Immature natural killer cell (primary cell): ENCODE data around the gene CABP2. TPM values are rescaled to one million over a fixed set of nuclear protein-coding genes. Genes with fewer than 3 reads are reported as not detected.
"Not testable (repeated sequence)": the region's sequence is repeated elsewhere in the genome, so short reads cannot be mapped to it uniquely, and the experiment has no call there.

Experiments used
- DNase-seq, 3 donors: peaks; one replicate each; pipeline ENCODE4 v3.0.0; 2022; ENCODE audit warnings: mixed read lengths in 1 of 3
- H3K27ac Mint-ChIP-seq, 6 donors: one replicate each; pipeline ENCODE4 v1.8.0; 2020; ENCODE audit warnings: mixed read lengths in 6 of 6, mild to moderate bottlenecking in 5 of 6, inconsistent platforms in 4 of 6, moderate library complexity in 3 of 6
- H3K27me3 Mint-ChIP-seq, 3 donors: one replicate each; pipeline ENCODE4 v1.8.0; 2020 to 2021; ENCODE audit warnings: low read depth in 3 of 3, mild to moderate bottlenecking in 3 of 3, mixed read lengths in 3 of 3, moderate library complexity in 3 of 3, inconsistent platforms in 1 of 3
- H3K36me3 Mint-ChIP-seq, 3 donors: one replicate each; pipeline ENCODE4 v1.8.0; 2020; ENCODE audit warnings: mixed read lengths in 3 of 3, inconsistent platforms in 2 of 3, mild to moderate bottlenecking in 2 of 3
- H3K4me1 Mint-ChIP-seq, 2 donors: one replicate each; pipeline ENCODE4 v1.8.0; 2020; ENCODE audit warnings: inconsistent platforms in 2 of 2, mild to moderate bottlenecking in 2 of 2, mixed read lengths in 2 of 2, moderate library complexity in 1 of 2
- H3K4me3 Mint-ChIP-seq, 5 donors: one replicate each; pipeline ENCODE4 v1.8.0; 2020; ENCODE audit warnings: mild to moderate bottlenecking in 5 of 5, mixed read lengths in 5 of 5, inconsistent platforms in 3 of 5, moderate library complexity in 3 of 5
- H3K9me3 Mint-ChIP-seq, 6 donors: one replicate each; pipeline ENCODE4 v1.8.0; 2020; ENCODE audit warnings: mild to moderate bottlenecking in 6 of 6, mixed read lengths in 6 of 6, inconsistent platforms in 4 of 6, moderate library complexity in 3 of 6
- polyA plus RNA-seq, 3 donors: library from polyadenylated mRNA; unstranded; fragments of 300-500 nt; fragmentation: Illumina TruSeq; gene quantifications; one replicate each; pipeline ENCODE4 v1.2.3, GENCODE V29; 2021

Gene CABP2
- polyA plus RNA-seq, 3 donors from 2014 or later: not detected

GRCh38 chr11:67477344-67478050, 45.7 kb downstream of the CABP2 start:
- H3K27ac Mint-ChIP-seq, DNase-seq, H3K4me1 Mint-ChIP-seq, H3K9me3 Mint-ChIP-seq, H3K4me3 Mint-ChIP-seq, H3K27me3 Mint-ChIP-seq, H3K36me3 Mint-ChIP-seq: not testable (repeated sequence)

- not testable (repeated sequence) for H3K27ac Mint-ChIP-seq, H3K36me3 Mint-ChIP-seq, H3K27me3 Mint-ChIP-seq, H3K4me3 Mint-ChIP-seq, DNase-seq, H3K9me3 Mint-ChIP-seq, H3K4me1 Mint-ChIP-seq
These were observed 46.6 kb downstream of the CABP2 start for GRCh38 chr11:67476692-67477091.

- Mint-ChIP-seq H3K36me3 (no peaks in the 10 kb centered on the region), H3K27me3 (peaks cover 0 to 7% (median 3%) of the 10 kb centered on the region in 3 donors), H3K9me3 (no peaks in the 10 kb centered on the region), H3K27ac (peak overlapping the region in 1 of 6 donors; percentile 16), H3K4me3 (no peak overlapping the region), H3K4me1 (peaks cover 9 to 12% of the 10 kb centered on the region in 2 donors)
- DNase-seq: no peak
These were observed 50.4 kb downstream of the CABP2 start for GRCh38 chr11:67472882-67473281.

- H3K4me3 Mint-ChIP-seq: peak overlapping the region in 3 of 5 donors; percentile 32 to 80 (median 68)
- H3K27me3 Mint-ChIP-seq: peaks cover 0 to 4% (median under 1%) of the 10 kb centered on the region in 3 donors
- H3K4me1 Mint-ChIP-seq: peaks cover 13 to 16% of the 10 kb centered on the region in 2 donors
- H3K9me3 Mint-ChIP-seq: no peaks in the 10 kb centered on the region
- DNase-seq: no peak
- H3K27ac Mint-ChIP-seq: peak overlapping the region in 4 of 6 donors; percentile 40 to 71 (median 62)
- no peaks in the 10 kb centered on the region for H3K36me3 Mint-ChIP-seq
These were observed 52.8 kb downstream of the CABP2 start for GRCh38 chr11:67470337-67471002.

- Mint-ChIP-seq H3K9me3 (no peaks in the 10 kb centered on the region), H3K36me3 (no peaks in the 10 kb centered on the region), H3K4me1 (peaks cover 19 to 21% of the 10 kb centered on the region in 2 donors), H3K27ac (peak overlapping the region; percentile 70 to 92 (median 84)), H3K4me3 (peak overlapping the region; percentile 71 to 83 (median 80)), H3K27me3 (peaks cover 0 to 8% (median 3%) of the 10 kb centered on the region in 3 donors)
- no peak for DNase-seq
These were observed 53.8 kb downstream of the CABP2 start for GRCh38 chr11:67469508-67469811.

Other genes with a start within 250 kb of the CABP2 start
- gene ANKRD13D, start 234.1 kb downstream of the CABP2 start, polyA plus RNA-seq: 10 to 100 TPM; 12.4 to 26.7 (median 14.2) TPM
- 1 to 10 TPM; 1.1 to 4.8 (median 2.3) TPM for gene SSH3, start 219.9 kb downstream of the CABP2 start, polyA plus RNA-seq
- gene POLD4, start 169.9 kb downstream of the CABP2 start, polyA plus RNA-seq: 100 to 1,000 TPM in 2 of 3 donors, 10 to 100 TPM in 1; 86.1 to 131 (median 118) TPM
- gene CLCF1, start 149.8 kb downstream of the CABP2 start, polyA plus RNA-seq: 1 to 10 TPM in 1 of 3 donors, under 1 TPM in 1, not detected in 1; 0.34 to 2.2 TPM
- gene RAD9A, start 131.5 kb downstream of the CABP2 start, polyA plus RNA-seq: 10 to 100 TPM; 10.2 to 12.8 (median 11.6) TPM
- 1,000 to 10,000 TPM in 1 of 3 donors, 100 to 1,000 TPM in 2; 830 to 1,276 (median 950) TPM for gene PPP1CA, start 121.6 kb downstream of the CABP2 start, polyA plus RNA-seq
- 100 to 1,000 TPM; 396 to 531 (median 451) TPM for gene TBC1D10C, start 119.4 kb downstream of the CABP2 start, polyA plus RNA-seq
- gene CARNS1, start 107.8 kb downstream of the CABP2 start, polyA plus RNA-seq: 1 to 10 TPM; 1.9 to 3.4 (median 2.7) TPM
- gene RPS6KB2, start 95.0 kb downstream of the CABP2 start, polyA plus RNA-seq: 10 to 100 TPM; 71.5 to 96.5 (median 74.9) TPM
- gene PTPRCAP, start 85.8 kb downstream of the CABP2 start, polyA plus RNA-seq: 1,000 to 10,000 TPM; 1,315 to 1,354 (median 1,351) TPM
- 10 to 100 TPM in 1 of 3 donors, 1 to 10 TPM in 2; 7.1 to 10.3 (median 9.2) TPM for gene CORO1B, start 80.0 kb downstream of the CABP2 start, polyA plus RNA-seq
- gene GPR152, start 70.7 kb downstream of the CABP2 start, polyA plus RNA-seq: 1 to 10 TPM in 1 of 3 donors, under 1 TPM in 1, not detected in 1; 0.23 to 2.5 TPM
- 1 to 10 TPM in 1 of 3 donors, not detected in 2; 1.6 TPM for gene CABP4, start 68.1 kb downstream of the CABP2 start, polyA plus RNA-seq
- 100 to 1,000 TPM; 154 to 255 (median 189) TPM for gene TMEM134, start 54.2 kb downstream of the CABP2 start, polyA plus RNA-seq
- 100 to 1,000 TPM; 130 to 163 (median 157) TPM for gene AIP, start 40.4 kb downstream of the CABP2 start, polyA plus RNA-seq
- 10 to 100 TPM in 2 of 3 donors, 1 to 10 TPM in 1; 3.6 to 29.2 (median 10.2) TPM for gene PITPNM1, start 18.1 kb downstream of the CABP2 start, polyA plus RNA-seq
- 100 to 1,000 TPM; 190 to 301 (median 226) TPM for gene CDK2AP2, start 15.3 kb downstream of the CABP2 start, polyA plus RNA-seq
- gene GSTP1, start 60.4 kb upstream of the CABP2 start, polyA plus RNA-seq: 1,000 to 10,000 TPM in 1 of 3 donors, 100 to 1,000 TPM in 2; 898 to 1,247 (median 930) TPM
- gene NDUFV1, start 83.5 kb upstream of the CABP2 start, polyA plus RNA-seq: 100 to 1,000 TPM; 173 to 261 (median 195) TPM
- 10 to 100 TPM; 10.1 to 13.4 (median 12.3) TPM for gene NUDT8, start 106.5 kb upstream of the CABP2 start, polyA plus RNA-seq
- gene TBX10, start 116.3 kb upstream of the CABP2 start, polyA plus RNA-seq: not detected
- gene ACY3, start 127.3 kb upstream of the CABP2 start, polyA plus RNA-seq: under 1 TPM in 2 of 3 donors, not detected in 1; 0.41 to 0.98 TPM
- not detected for gene ALDH3B2, start 151.2 kb upstream of the CABP2 start, polyA plus RNA-seq